GM21367 (cell line): Measurements from ENCODE around the gene CAV3.

Source experiments
- ATAC-seq: cut with Tn5 transposase; IDR thresholded peaks from one replicate; pipeline ENCODE4 v1.9.1; 2021; ENCODE audit not compliant: unreplicated experiment

CAV3 gene

DNA sequence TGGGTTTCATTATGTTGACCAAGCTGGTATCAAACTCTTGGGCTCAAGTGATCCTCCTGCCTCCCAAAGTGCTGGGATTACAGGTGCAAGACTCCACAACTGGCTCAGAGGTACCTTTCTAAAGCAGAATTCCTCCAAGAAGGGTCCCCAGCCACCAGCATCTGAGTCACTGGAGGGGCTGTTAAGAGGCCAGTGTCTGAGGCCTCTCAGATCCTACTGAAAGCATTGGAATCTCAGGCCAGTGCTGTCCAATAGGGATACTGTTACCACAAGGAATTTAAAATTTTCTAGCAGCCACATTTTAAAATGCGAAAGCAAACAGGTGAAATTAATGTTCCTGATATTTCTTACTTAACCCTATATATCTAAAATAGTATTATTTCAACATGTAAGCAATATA is 1.3 kb downstream of the CAV3 start:
- ATAC-seq: no peak

DNA sequence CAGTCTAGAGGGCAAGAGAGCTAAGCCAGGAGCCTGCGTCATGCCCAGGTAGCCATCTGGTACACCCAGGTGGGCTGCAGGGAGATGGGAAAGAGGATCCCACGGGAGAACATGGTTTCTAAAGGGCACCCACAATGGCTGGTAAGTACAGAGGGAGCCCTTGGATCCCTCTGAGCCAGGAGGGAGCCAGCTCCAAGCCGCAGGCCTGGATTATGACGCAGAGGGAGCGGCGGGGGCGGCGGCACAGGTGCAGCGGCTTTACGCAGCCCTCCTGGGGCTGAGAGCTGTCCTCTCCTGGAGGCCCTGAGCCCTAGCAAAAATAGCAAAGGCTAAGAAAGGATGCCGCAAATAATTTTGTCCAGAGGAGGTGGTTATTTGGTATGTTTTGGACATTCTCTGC is 2.8 kb downstream of the CAV3 start:
- no peak for ATAC-seq

DNA sequence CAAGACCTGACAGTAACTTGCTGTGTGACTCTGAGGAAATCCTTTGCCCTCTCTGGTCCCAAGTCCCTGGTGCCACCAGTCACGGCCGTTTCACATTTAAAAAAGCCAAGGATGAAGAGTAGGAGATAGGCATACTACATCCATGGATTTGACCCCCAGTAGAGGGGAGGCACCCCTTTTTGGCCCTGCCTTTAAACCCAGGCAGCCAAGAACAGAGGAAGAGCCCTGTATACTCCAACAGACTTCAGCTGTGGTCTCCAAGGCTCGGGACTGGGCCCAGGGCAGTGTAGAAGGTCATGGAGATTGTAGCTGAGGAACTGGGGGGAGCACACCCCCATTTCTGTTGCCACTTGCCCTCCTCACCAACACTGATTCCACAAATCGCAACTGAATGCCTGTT is 3.7 kb downstream of the CAV3 start:
- no peak for ATAC-seq

DNA sequence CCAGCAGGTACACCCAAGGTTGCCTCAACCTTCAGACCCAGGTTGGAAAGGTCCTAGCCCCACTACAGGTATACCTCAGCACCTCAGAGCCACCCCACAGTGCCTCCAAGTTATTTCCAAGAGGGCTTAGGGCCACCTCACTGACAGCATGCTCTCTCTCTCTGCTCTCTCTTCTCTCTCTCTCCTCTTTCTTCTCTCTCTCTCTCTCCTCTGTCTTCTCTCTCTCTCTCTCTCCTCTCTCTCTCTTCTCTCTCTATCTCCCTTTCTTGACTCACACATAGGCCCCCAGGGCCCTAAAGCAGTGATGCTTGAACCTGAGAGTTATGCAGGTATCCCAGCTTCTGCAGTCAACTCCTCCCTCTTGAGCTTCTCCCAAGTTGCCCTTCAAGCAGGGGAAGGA is 4.2 kb downstream of the CAV3 start:
- no peak for ATAC-seq

DNA sequence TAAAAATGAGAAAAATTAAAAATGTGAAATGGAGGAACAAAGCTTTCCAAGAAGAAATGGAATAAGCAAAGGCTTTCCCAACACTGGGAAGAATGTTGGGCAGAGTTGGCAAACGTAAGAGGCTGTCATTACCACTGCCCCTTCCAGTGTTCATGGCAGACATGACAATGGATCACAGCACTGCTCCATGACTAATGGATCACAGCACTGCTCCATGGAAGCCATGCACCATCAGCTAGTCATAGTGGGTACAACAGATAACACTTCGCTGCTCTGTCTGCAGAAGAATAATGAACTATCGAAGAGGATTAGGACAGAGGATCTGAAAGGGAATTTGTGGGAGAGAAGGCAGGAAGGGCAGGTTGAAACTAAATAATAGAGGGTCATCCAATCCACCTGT is 5.0 kb downstream of the CAV3 start:
- ATAC-seq: no peak

DNA sequence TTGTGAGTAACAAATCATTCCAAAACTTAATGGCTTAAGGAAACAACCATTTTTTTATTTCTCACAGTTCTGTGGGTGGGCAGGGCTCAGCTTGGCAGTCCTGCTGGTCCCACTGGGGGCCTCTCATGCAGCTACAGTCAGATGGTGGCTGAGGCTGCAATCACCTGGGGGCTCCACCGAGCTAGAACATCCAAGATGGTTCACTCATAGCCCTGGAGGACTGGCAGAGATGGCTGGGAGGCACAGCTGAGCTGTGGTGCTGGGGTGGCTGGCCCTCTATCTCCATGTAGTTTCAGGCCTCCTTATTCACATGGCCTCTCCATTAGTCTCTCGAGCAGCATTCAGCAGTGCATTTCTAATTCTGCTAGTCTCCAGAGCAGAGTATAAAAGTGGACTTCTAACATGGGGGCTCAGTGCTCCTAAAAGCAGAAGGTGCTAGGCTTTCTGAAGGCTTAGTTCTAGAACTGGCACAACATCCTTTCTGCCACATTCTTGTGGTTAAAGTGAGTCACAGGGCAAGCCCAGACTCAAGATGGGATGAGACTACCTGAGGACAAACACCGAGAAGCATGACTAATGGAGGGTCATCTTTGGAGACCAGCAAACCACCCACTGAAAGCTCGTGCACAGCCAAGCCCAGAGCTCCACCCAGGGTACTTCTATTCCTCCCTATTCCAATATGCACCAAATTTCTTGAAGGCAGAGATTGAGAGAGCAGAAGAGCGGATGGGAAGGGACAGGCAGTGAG is 6.3 kb downstream of the CAV3 start:
- ATAC-seq: no peak

DNA sequence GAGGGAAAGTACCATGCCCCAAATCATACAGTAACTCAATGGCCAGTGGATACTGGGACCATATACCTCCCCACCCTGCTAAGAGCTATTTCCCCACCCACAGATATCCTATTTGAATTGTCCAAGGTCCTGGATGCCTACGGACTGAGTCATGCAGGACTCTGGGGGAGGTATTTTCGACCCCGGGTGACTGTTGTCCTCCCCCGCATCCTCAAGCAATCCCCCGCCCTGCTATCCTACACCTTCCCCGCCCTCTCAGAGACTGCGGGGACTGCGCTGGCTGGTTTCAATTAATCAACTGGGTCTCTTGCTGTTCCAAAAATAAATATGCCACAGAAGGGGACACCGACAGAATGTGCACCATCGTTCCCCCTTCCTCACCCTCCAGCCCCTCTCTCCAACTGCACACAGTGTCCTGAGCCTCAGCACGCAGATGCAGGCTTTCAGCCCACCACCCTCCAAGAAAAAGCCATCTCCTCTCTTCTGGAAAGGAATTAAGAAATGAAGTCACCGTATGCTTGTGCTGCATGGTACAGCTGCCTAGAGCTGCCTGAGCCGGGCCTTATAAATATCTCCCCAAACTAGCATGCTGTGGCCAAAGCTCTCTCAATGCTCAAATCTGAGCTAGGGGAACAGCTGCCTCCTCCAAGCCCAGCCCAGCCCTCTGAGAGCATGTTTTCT is 8.1 kb downstream of the CAV3 start:
- ATAC-seq: no peak

DNA sequence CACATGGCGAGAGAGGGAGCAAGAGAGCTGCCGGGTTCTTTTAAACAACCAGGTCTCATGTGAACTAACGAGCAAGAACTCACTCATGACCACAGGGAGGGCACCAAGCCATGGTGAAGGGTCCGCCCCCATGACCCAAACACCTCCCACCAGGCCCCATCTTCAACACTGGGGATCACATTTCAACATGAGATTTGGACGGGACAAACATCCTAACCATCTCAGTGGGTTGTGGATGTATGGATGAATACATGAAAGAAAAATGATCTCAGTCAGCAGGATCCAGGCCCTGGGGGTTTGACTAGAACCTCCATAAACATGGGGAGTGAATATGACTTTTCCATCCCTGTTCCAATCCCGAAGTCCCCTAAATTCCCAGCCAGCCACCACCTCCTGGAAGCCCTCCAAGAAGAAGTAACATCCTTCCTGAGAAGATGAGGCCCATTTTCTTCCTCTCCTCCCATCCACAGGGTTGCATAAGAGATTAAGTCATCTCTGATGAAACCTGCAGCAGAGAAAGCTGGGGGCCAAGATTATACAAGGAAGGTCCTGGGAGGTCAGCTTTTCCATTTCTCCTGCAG is 9.5 kb downstream of the CAV3 start:
- no peak for ATAC-seq

DNA sequence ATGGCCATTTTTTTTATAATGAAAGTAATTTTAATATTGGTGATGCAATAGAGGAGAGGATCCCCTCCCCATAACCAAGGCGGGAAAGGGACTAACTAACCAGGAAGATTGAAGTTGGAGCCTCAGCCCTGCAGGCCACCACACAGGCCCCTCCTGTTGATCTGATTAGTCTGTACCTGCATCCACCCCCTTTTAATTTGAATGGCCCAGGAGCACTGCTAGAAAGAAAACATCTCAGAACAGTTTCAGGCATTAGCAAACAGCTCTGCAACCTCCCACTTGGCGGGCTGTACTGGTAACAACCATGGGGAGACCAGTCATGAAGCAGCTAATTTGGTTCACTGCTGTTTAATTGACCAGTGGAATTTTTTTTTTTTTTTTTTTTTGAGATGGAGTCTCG is 10.3 kb downstream of the CAV3 start:
- no peak for ATAC-seq

DNA sequence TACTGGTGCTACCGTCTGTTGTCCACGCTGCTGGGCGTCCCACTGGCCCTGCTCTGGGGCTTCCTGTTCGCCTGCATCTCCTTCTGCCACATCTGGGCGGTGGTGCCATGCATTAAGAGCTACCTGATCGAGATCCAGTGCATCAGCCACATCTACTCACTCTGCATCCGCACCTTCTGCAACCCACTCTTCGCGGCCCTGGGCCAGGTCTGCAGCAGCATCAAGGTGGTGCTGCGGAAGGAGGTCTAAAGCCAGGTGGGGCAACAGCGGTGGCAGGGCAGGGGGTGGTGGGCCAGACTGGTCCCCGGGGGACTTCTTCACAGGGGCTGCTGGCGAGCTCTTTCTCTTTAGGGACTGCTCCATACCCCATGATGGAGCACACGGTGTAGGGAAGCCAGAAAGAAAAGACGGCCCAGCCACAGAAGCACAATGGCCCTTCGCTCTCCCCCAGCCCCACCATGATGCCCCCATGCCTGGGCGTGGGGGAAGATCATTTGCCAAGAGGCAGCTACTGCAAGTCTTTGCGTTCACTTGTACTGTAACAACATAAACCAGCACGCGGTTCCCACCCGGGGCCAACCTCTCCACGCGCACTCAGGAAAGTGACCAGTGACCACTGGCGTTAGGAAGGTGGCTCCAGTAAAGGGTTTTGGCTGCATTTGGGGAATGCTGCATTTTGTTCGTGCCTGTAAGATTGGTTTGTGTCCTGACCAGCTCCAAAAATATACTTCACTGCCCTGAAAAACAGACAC is 12.2 kb downstream of the CAV3 start:
- ATAC-seq: no peak

DNA sequence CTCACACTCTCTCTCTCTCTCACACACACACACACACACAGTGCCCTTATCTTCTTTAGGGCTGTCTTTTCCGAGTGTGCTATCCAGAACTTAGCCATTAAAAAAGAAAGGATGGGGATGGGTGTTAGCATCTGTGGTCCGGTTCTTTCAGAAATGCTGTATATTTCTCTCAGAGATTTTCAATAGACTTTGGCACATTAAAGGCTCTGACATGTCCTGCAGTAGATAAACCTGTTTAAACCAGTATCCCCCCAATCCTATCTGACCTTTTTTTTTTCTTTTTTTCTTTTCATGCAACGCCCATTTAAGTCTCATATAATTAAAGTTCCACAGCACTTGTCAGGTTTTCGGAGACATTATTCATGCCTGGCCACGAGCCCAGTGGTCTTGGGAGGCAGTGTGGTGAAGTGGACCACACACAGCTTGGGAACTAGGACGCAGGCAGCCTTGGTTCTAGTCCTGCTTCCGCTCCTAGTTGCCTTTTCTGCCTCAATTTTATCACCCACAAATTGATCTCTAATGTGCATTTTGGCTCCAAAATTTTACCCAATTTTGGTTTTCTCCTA is 13.3 kb downstream of the CAV3 start:
- ATAC-seq: no peak

DNA sequence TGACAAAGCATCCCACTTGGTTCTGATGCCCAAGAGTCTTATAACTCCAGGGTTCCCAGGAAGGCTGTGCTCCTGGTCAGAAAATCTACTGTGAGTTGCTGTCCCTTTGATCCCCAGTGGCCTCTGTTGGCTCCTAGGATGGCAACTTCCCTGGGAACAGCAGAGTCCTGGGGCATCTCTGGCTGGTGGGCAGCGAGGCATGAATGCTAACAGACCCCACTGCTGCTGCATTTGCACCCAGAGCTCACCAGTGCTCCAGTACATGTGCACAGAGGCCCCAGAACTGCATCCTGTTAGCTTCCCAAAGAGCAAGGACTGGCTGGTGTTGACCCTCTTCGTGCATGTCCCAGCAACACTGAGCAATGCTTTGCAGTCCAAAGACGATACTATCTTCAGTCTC is 15.7 kb downstream of the CAV3 start:
- no peak for ATAC-seq

DNA sequence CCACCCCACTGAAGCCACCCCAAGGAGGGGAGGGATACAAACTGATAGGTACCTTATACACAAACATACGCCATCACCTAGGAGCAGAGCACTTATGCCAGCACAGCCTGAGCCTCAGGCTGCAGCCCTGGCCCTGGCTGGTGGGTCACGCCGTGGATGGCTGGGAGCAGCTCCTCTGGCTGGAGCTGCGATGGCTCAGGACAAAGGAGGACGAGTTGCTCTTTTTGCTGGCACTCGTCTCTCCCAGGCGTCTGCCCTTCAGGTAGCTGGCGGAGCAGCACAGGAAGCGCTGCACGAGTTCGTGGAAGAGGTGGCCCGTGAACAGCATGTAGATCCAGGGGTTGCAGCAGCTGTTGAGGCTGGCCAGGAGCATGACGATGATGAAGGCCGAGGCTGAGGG is 19.2 kb downstream of the CAV3 start:
- ATAC-seq: no peak

DNA sequence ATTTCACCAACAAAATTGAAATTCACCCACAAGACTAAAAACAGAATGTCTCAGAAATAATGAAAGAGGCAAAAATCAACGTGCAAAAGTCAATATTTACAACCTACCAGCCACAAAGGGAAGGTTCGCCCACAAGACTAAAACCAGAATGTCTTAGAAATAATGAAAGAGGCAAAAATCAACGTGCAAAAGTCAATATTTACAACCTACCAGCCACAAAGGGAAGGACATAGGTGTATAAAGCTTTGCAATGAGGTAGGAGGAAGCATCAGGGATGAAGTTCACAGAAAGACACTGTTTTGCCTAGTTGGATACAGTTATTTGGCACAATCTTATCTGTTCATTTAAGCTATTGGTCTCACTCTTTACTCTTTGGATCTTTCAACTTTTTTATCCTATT is 21.5 kb downstream of the CAV3 start:
- no peak for ATAC-seq

DNA sequence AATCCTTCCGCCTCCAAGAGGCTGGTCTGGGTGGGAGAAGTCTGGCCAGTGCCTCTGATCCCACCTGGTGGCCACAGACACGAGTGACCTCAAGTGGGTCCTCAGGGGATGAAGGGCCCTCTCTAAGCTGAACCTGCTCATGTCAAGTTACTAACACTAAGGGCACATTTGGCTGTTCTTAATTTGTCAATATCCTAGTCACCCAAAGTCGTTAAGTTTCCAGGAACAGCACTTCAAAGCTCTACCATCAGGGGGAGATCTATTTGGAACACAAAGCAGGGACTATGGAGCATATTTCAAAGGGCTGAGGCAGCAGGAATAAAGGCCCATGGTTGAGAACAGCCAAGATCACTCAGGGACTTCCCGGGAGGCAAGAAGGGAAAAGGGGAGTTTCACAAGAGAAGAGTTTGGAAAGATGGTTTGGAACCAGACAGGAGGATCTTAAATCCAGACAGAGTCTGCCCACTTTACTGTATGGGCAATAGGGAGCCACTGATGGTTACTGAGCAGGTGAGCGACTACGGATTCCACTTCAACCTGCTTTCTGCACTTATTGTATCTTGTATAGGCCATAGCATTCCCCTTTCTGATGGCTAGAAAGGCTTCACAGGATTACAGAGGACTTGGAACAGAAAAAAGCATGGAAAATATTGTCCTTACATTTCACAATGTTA is 22.1 kb downstream of the CAV3 start:
- no peak for ATAC-seq

DNA sequence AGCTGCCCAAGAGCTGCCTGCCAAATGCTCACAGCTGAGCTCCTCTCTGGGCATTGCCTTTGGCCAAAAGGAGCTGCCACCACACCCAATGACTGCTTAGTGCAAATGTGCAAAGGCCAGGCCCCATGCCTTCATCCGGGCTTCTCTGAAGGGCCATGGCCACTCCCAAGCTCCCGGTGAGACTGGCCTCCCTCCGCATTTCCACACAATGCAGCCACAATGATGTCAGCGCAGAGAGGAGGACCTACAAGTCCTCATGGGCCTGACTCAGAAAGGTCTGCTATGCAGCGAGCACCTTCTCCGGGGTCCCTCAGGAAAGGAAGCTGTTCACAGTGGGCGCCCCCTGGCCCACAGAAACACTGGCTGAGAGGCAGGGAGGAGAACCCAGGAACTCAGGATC is 23.1 kb downstream of the CAV3 start:
- ATAC-seq: no peak

DNA sequence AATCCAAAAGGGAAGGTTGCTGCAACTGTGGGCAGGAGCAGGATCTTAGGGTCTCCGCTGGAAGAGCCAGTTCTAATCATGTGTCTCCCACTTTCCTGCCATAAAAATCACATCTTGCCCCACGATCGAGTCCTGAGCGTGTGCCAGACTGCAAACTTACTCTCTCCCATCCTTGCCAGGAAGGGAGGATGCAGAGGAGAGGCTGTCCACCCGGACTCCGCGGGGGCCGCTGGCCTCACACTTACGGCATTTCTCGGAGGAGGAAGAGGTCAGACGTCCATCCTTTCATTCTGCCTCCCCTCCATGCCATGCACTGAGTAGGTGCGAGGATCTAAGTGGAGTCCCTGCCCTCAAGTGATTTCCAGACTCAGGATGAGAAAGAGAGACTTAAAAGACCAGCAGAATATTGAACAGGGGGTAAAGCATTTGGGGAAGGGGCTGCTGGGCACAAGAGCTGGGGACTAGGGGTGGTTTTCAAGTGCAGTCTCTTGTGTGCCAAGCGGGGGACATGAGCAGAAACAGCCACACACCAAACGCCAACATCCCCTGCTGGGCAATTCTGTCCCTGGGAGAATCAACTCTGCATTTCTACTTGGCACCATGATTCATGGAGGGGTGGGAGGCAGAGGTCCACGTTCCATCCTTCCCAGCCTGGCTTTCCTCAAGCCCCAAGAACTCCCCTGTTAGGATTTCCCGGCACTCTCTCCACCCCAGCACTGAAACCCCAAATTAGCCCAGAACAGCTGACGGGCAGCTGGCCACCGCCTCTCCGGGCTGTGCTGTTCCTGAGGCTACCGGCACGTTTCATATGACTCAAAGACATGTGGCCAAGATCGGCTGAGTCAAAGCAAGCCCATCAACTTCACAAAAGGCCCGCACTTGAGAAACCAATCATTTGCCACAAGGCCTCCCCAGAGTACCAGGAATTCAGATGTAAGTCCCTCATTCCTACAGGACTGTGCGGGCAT is 24.2 kb downstream of the CAV3 start:
- ATAC-seq: no peak

DNA sequence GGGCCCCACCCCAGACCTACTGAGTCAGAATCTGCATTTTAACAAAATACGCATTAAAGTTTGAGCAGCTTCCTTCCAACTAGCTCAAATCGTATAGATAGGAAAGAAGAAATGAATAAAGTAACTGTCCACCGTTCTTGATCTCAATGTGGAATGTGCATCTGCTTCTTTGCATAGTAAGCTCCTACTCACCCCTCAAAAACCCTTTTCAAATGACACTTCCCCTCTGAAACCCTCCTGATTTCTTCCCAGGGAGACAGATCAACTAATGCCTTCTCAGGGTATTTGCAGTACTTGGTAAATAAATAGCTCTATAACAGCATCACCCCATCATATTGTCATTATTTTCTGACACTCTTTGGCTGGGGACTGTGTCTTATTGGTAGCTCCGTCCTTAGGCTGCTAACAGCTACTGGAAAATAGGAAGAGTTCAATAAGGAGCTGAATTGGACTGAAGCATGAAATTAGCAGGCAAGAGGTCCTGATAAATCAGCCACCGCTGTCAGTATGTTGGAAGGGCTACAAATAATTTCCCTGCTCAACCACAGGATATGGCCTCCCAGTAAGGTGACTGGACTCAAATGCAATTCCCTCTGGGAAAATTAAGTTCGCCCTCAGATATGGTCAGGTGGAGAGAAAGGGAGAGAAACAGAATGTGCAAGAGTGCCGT is 25.6 kb downstream of the CAV3 start:
- no peak for ATAC-seq

DNA sequence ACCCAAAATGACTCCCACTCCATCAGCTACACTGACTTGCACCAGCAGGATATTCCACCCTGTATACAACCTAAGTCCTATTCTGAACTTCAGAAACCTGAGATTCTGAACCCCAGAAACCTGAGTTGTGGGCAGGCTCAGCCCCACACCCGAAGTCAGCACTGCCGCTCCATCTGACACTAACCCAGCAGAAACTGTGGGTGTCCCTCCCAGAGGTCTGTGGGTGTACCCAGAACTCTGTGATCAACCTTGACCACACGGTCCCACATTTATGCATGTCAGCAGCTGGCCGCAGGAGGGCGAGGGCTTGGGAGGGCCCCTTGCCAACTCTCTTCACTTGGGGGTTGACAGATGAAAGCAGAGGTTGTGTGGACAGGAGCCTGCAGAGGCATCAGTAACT is 26.5 kb downstream of the CAV3 start:
- no peak for ATAC-seq
